ENCODE results near the gene HOXA7.

The HOXA7 gene

GRCh38 chr7:27169658-27170425 is 13.4 kb upstream of the HOXA7 start:
- DNase-seq: no peak

GRCh38 chr7:27168265-27168947 is 11.9 kb upstream of the HOXA7 start:
- DNase-seq: no peak

GRCh38 chr7:27167916-27168264 is 11.4 kb upstream of the HOXA7 start:
- no peak for DNase-seq

GRCh38 chr7:27166531-27167505 is 10.3 kb upstream of the HOXA7 start:
- DNase-seq: no peak

GRCh38 chr7:27165996-27166530 is 9.6 kb upstream of the HOXA7 start:
- DNase-seq: no peak

- peak; percentile 88 for DNase-seq
These were observed 8.9 kb upstream of the HOXA7 start, which contains the start of gene HOXA9 for GRCh38 chr7:27165089-27165995. Gene HOXA9 (minus strand): TSS chr7:27165537. CDS start chr7:27165457, 80 bp downstream.

GRCh38 chr7:27164367-27165088 is 8.1 kb upstream of the HOXA7 start:
- no peak for DNase-seq

GRCh38 chr7:27164045-27164366 is 7.5 kb upstream of the HOXA7 start:
- DNase-seq: no peak

GRCh38 chr7:27163288-27164044 is 7.0 kb upstream of the HOXA7 start:
- no peak for DNase-seq

GRCh38 chr7:27162561-27163287 is 6.2 kb upstream of the HOXA7 start:
- DNase-seq: no peak

GRCh38 chr7:27161721-27162560 is 5.5 kb upstream of the HOXA7 start:
- DNase-seq: no peak

- peak; percentile 59 for DNase-seq
These were observed 4.8 kb upstream of the HOXA7 start for GRCh38 chr7:27161214-27161720.

GRCh38 chr7:27160546-27161213 is 4.2 kb upstream of the HOXA7 start:
- peak; percentile 88 for DNase-seq

- no peak for DNase-seq
These were observed 3.7 kb upstream of the HOXA7 start for GRCh38 chr7:27160145-27160545.

- DNase-seq: no peak
These were observed 3.0 kb upstream of the HOXA7 start for GRCh38 chr7:27159266-27160144.

GRCh38 chr7:27158436-27159265 is 2.2 kb upstream of the HOXA7 start:
- no peak for DNase-seq

Measured in suppressor macrophage treated with lipopolysaccharide for 4 hours (primary cell).